Measurements from ENCODE around the gene IL13.
A peak's percentile ranks its signal among the peaks of the same experiment; 100 is the strongest.

Gene IL13

DNA sequence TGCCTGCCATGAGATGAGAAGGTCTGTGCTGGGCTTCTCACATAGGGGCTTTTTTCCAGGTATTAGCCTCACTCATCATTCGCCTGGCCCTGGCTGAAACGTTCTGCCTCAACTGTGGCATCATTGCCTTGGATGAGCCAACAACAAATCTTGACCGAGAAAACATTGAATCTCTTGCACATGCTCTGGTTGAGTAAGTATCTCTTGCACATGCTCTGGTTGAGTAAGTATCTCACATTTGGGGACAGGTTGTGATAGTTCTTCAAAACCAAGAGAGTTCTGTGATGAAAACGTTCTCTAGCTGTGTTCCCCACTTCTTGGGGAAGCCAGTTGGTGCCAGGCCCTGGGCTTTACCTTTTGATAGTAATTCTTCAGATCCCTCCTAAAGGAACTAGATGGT is 17.4 kb upstream of the IL13 start:
- H3K4ac ChIP-seq (ENCODE audit: low read length), result no peak overlapping the region
- no peak overlapping the region for H3K14ac ChIP-seq (ENCODE audit: low read length)
- no CpG with 5 or more reads among the region's 4 CpGs for WGBS, 2 donors (ENCODE audit: extremely low coverage in 2 of 2, insufficient read length in 2 of 2, insufficient replicate concordance in 1 of 2)
- H3K27me3 ChIP-seq (ENCODE audit: control insufficient read depth in 3 of 3, insufficient read depth in 3 of 3, low read depth in 1 of 3, low read length in 3 of 3), result no peaks in the 10 kb centered on the region
- H3K79me1 ChIP-seq (ENCODE audit: low read depth, low read length), result no peaks in the 10 kb centered on the region
- no peak overlapping the region for H3K27ac ChIP-seq (replicated peaks; ENCODE audit: low read length)
- H3K36me3 ChIP-seq (replicated peaks in 1 of 2; ENCODE audit: control insufficient read depth in 2 of 2, insufficient read depth in 2 of 2, low read length in 2 of 2), result peaks cover 22 to 23% of the 10 kb centered on the region in 2 donors
- H3K9ac ChIP-seq (ENCODE audit: low read depth, low read length, poor library complexity), result peak overlapping the region; percentile 36
- H3K9me3 ChIP-seq (replicated peaks in 1 of 2; ENCODE audit: control insufficient read depth in 2 of 2, insufficient read depth in 1 of 2, low read depth in 1 of 2, low read length in 2 of 2), result no peaks in the 10 kb centered on the region
- H2AK5ac ChIP-seq (ENCODE audit: low read depth, low read length), result no peak overlapping the region
- no peaks in the 10 kb centered on the region for H3K4me1 ChIP-seq (ENCODE audit: control insufficient read depth in 2 of 2, insufficient read depth in 1 of 2, low read depth in 1 of 2, low read length in 2 of 2)
- no peak overlapping the region for H4K91ac ChIP-seq (ENCODE audit: low read depth, low read length, poor library complexity)
- no peak overlapping the region for H3K23ac ChIP-seq (ENCODE audit: low read depth, low read length, poor library complexity)
- H2BK12ac ChIP-seq (ENCODE audit: low read length), result no peak overlapping the region
- no peak overlapping the region for H3K4me3 ChIP-seq (ENCODE audit: low read length in 2 of 2)
- H3K4me2 ChIP-seq (ENCODE audit: insufficient read depth, low read length, poor library complexity, severe bottlenecking), result no peak overlapping the region
- H2BK5ac ChIP-seq (ENCODE audit: low read length), result no peak overlapping the region
- H2BK120ac ChIP-seq (ENCODE audit: low read depth, low read length), result no peak overlapping the region
- no peak overlapping the region for H2BK15ac ChIP-seq (ENCODE audit: low read length)
- no peak for DNase-seq (ENCODE audit: low spot score)
- no peak overlapping the region for H2AFZ ChIP-seq (ENCODE audit: low read length)
- H4K8ac ChIP-seq (ENCODE audit: low read depth, low read length), result no peak overlapping the region
- H3K18ac ChIP-seq (ENCODE audit: low read length), result no peak overlapping the region

DNA sequence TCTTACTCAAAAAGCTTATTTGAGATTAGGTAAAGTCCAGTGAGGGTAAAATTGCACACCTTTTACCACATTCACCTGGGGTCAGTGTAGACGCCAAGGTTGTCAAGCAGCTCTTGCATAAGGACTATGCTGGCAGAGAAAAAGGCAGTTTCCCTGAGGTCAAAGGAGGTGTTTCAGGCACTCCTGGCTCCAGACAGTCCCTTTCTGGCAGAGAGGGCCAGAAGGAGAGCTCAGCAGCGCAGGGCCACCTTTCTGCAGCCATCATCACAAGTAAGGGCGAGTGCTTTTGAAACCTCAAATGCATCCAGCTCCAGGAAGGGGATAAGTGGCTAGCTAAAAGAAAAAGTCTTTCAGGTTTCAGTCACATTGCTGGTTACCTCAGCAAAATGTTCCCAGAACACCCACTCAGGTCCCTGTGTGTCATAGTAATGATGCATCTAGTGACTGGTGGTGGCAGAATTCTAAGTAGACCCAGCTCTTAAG is 16.7 kb upstream of the IL13 start:
- Histone ChIP-seq H4K8ac (ENCODE audit: low read depth, low read length) (no peak overlapping the region), H3K27ac (replicated peaks; ENCODE audit: low read length) (no peak overlapping the region), H3K9ac (ENCODE audit: low read depth, low read length, poor library complexity) (no peak overlapping the region), H2BK120ac (ENCODE audit: low read depth, low read length) (no peak overlapping the region), H3K4me3 (ENCODE audit: low read length in 2 of 2) (no peak overlapping the region), H2AK5ac (ENCODE audit: low read depth, low read length) (no peak overlapping the region), H3K14ac (ENCODE audit: low read length) (no peak overlapping the region), H3K18ac (ENCODE audit: low read length) (no peak overlapping the region), H2BK5ac (ENCODE audit: low read length) (no peak overlapping the region), H2BK15ac (ENCODE audit: low read length) (no peak overlapping the region), H3K79me1 (ENCODE audit: low read depth, low read length) (no peaks in the 10 kb centered on the region), H3K4ac (ENCODE audit: low read length) (no peak overlapping the region), H4K91ac (ENCODE audit: low read depth, low read length, poor library complexity) (no peak overlapping the region), H3K4me1 (ENCODE audit: control insufficient read depth in 2 of 2, insufficient read depth in 1 of 2, low read depth in 1 of 2, low read length in 2 of 2) (no peaks in the 10 kb centered on the region), H2AFZ (ENCODE audit: low read length) (no peak overlapping the region), H3K27me3 (ENCODE audit: control insufficient read depth in 3 of 3, insufficient read depth in 3 of 3, low read depth in 1 of 3, low read length in 3 of 3) (no peaks in the 10 kb centered on the region), H3K9me3 (replicated peaks in 1 of 2; ENCODE audit: control insufficient read depth in 2 of 2, insufficient read depth in 1 of 2, low read depth in 1 of 2, low read length in 2 of 2) (no peaks in the 10 kb centered on the region), H3K23ac (ENCODE audit: low read depth, low read length, poor library complexity) (no peak overlapping the region), H3K4me2 (ENCODE audit: insufficient read depth, low read length, poor library complexity, severe bottlenecking) (no peak overlapping the region), H3K36me3 (replicated peaks in 1 of 2; ENCODE audit: control insufficient read depth in 2 of 2, insufficient read depth in 2 of 2, low read length in 2 of 2) (peaks cover 22 to 23% of the 10 kb centered on the region in 2 donors), H2BK12ac (ENCODE audit: low read length) (no peak overlapping the region)
- WGBS, 2 donors (ENCODE audit: extremely low coverage in 2 of 2, insufficient read length in 2 of 2, insufficient replicate concordance in 1 of 2), result no CpG with 5 or more reads among the region's 3 CpGs
- no peak for DNase-seq (ENCODE audit: low spot score)

DNA sequence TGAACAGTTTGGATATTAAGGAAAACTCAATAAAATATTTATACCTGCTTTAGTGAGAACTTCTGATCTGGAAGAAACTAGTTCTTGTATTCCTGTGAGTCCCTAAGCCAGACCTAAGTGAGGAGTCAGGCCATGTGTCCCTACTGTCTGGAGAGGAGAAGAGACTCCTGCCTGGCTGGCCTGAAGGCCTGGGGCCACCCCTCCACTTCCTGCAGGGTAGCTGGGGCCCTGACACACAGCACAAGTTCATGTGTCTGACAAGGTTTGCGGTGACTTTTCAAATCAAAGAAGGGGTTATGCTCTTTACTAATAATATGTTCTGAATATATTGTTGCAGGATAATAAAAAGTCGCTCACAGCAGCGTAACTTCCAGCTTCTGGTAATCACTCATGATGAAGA is 16.1 kb upstream of the IL13 start:
- Histone ChIP-seq H3K4me1 (ENCODE audit: control insufficient read depth in 2 of 2, insufficient read depth in 1 of 2, low read depth in 1 of 2, low read length in 2 of 2) (no peaks in the 10 kb centered on the region), H4K8ac (ENCODE audit: low read depth, low read length) (no peak overlapping the region), H2BK15ac (ENCODE audit: low read length) (no peak overlapping the region), H3K14ac (ENCODE audit: low read length) (no peak overlapping the region), H3K79me1 (ENCODE audit: low read depth, low read length) (no peaks in the 10 kb centered on the region), H2BK12ac (ENCODE audit: low read length) (no peak overlapping the region), H3K4me3 (ENCODE audit: low read length in 2 of 2) (no peak overlapping the region), H3K9ac (ENCODE audit: low read depth, low read length, poor library complexity) (no peak overlapping the region), H3K9me3 (replicated peaks in 1 of 2; ENCODE audit: control insufficient read depth in 2 of 2, insufficient read depth in 1 of 2, low read depth in 1 of 2, low read length in 2 of 2) (no peaks in the 10 kb centered on the region), H2AK5ac (ENCODE audit: low read depth, low read length) (no peak overlapping the region), H3K23ac (ENCODE audit: low read depth, low read length, poor library complexity) (no peak overlapping the region), H3K4me2 (ENCODE audit: insufficient read depth, low read length, poor library complexity, severe bottlenecking) (no peak overlapping the region), H2BK5ac (ENCODE audit: low read length) (no peak overlapping the region), H4K91ac (ENCODE audit: low read depth, low read length, poor library complexity) (no peak overlapping the region), H3K27ac (replicated peaks; ENCODE audit: low read length) (no peak overlapping the region), H3K36me3 (replicated peaks in 1 of 2; ENCODE audit: control insufficient read depth in 2 of 2, insufficient read depth in 2 of 2, low read length in 2 of 2) (peaks cover 22 to 23% of the 10 kb centered on the region in 2 donors), H3K27me3 (ENCODE audit: control insufficient read depth in 3 of 3, insufficient read depth in 3 of 3, low read depth in 1 of 3, low read length in 3 of 3) (no peaks in the 10 kb centered on the region), H3K4ac (ENCODE audit: low read length) (no peak overlapping the region), H2BK120ac (ENCODE audit: low read depth, low read length) (no peak overlapping the region), H3K18ac (ENCODE audit: low read length) (no peak overlapping the region), H2AFZ (ENCODE audit: low read length) (no peak overlapping the region)
- no peak for DNase-seq (ENCODE audit: low spot score)
- WGBS, 2 donors (ENCODE audit: extremely low coverage in 2 of 2, insufficient read length in 2 of 2, insufficient replicate concordance in 1 of 2), result no CpG with 5 or more reads among the region's 3 CpGs

DNA sequence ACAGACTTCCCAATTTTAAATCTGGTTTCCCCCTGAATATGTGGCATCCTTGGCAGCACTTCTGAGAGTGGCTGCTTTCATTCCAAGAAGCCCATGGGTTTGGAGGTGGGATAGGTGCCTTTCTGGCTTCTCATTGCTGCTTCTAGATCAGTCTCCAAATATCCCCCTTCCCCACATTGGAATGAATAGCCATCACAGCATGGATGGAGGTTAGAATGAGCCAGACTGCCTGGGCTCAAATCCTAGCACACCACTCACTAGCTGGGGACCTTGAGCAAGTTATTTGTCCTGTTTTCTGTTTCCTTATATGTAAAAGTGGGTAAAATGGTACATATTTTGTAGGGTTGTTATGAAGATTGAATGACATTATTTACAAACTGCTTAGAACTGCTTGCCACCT is 13.8 kb upstream of the IL13 start:
- no peak for DNase-seq (ENCODE audit: low spot score)

More for the DNA sequence above, 13.8 kb upstream of the IL13 start:
- Histone ChIP-seq H3K9me3 (replicated peaks in 1 of 2; ENCODE audit: control insufficient read depth in 2 of 2, insufficient read depth in 1 of 2, low read depth in 1 of 2, low read length in 2 of 2) (peaks cover 2 to 6% of the 10 kb centered on the region in 2 donors), H3K23ac (ENCODE audit: low read depth, low read length, poor library complexity) (no peak overlapping the region), H3K79me1 (ENCODE audit: low read depth, low read length) (no peaks in the 10 kb centered on the region), H2BK15ac (ENCODE audit: low read length) (no peak overlapping the region), H2BK120ac (ENCODE audit: low read depth, low read length) (no peak overlapping the region), H2AK5ac (ENCODE audit: low read depth, low read length) (no peak overlapping the region), H3K9ac (ENCODE audit: low read depth, low read length, poor library complexity) (no peak overlapping the region), H3K4me2 (ENCODE audit: insufficient read depth, low read length, poor library complexity, severe bottlenecking) (no peak overlapping the region), H3K18ac (ENCODE audit: low read length) (no peak overlapping the region), H3K4ac (ENCODE audit: low read length) (no peak overlapping the region), H3K14ac (ENCODE audit: low read length) (no peak overlapping the region), H2BK5ac (ENCODE audit: low read length) (no peak overlapping the region), H2BK12ac (ENCODE audit: low read length) (no peak overlapping the region), H2AFZ (ENCODE audit: low read length) (no peak overlapping the region), H3K36me3 (replicated peaks in 1 of 2; ENCODE audit: control insufficient read depth in 2 of 2, insufficient read depth in 2 of 2, low read length in 2 of 2) (peaks cover 12 to 18% of the 10 kb centered on the region in 2 donors), H3K27me3 (ENCODE audit: control insufficient read depth in 3 of 3, insufficient read depth in 3 of 3, low read depth in 1 of 3, low read length in 3 of 3) (no peaks in the 10 kb centered on the region), H4K8ac (ENCODE audit: low read depth, low read length) (no peak overlapping the region), H3K4me1 (ENCODE audit: control insufficient read depth in 2 of 2, insufficient read depth in 1 of 2, low read depth in 1 of 2, low read length in 2 of 2) (no peaks in the 10 kb centered on the region), H4K91ac (ENCODE audit: low read depth, low read length, poor library complexity) (no peak overlapping the region), H3K4me3 (ENCODE audit: low read length in 2 of 2) (no peak overlapping the region), H3K27ac (replicated peaks; ENCODE audit: low read length) (no peak overlapping the region)
